HepG2 (cell line): Measurements from ENCODE around the gene THADA. TPM values are rescaled to one million over a fixed set of nuclear protein-coding genes. Genes with fewer than 3 reads are reported as not detected.
A peak's percentile ranks its signal among the peaks of the same experiment; 100 is the strongest.

Experiments used
- ATAC-seq: fragments of 200-7000 bp; cut with Tn5 transposase; 3 replicates; pipeline ENCODE4 v1.9.1; 2020; ENCODE audit warnings: mild to moderate bottlenecking, moderate library complexity
- BruUV-seq: library from RNA; stranded (reverse); fragments of 400-500 nt; replicated peaks from 2 replicates; lab custom pipeline; 2021; lab: Mats Ljungman, UMichigan
- CTCF ChIA-PET: fragments of 300-600 bp; formaldehyde crosslinking; extraction: SDS; loops from one replicate; lab custom pipeline; 2021; ENCODE audit warnings: low total read pairs, inconsistent platforms, low intra/inter-chr PET ratio; lab: Yijun Ruan, JAX
- POLR2A ChIA-PET: fragments of 350-600 bp; sonication (Branson Sonifier 250); formaldehyde crosslinking; loops from one replicate; lab custom pipeline; 2020; ENCODE audit warnings: antibody characterized with exemption, inconsistent platforms; lab: Yijun Ruan, JAX
- DNase-seq: peaks from one replicate; pipeline ENCODE4 v3.0.0-alpha.2; 2015; ENCODE audit warnings: low spot score
- FAIRE-seq: peaks from 3 replicates; lab custom pipeline; 2011; peaks lifted over from hg19 to GRCh38; lab: Jason Lieb, UNC
- H2AFZ ChIP-seq: one replicate; pipeline ENCODE4 v1.6.1; 2011; ENCODE audit warnings: low read length, inconsistent platforms
- H3K27ac ChIP-seq: fragments of 300-600 bp; 3 replicates; pipeline ENCODE4 v1.8.0; 2011; ENCODE audit warnings: mixed run types, mild to moderate bottlenecking, mixed read lengths, low read length, inconsistent platforms; ENCODE audit not compliant: insufficient read depth; ENCODE audit errors: extremely low read length
- H3K27me3 ChIP-seq, 2 experiments: fragments of 200-600 bp in 1 of 2; 2 replicates in 1 of 2; 3 replicates in 1 of 2; pipeline versions ENCODE4 v1.6.0 to v1.8.0; 2011; ENCODE audit warnings: low read length in 2 of 2, mild to moderate bottlenecking in 2 of 2, moderate library complexity in 2 of 2, inconsistent platforms in 1 of 2; ENCODE audit not compliant: insufficient read depth in 2 of 2, control insufficient read depth in 1 of 2
- H3K36me3 ChIP-seq, 2 experiments: fragments of 200-600 bp in 1 of 2; replicated peaks in 1 of 2; 2 replicates in 1 of 2; 3 replicates in 1 of 2; pipeline versions ENCODE4 v1.5.1 to v1.8.0; 2011; ENCODE audit warnings: low read length in 2 of 2, inconsistent platforms in 1 of 2; ENCODE audit not compliant: insufficient read depth in 2 of 2, control insufficient read depth in 1 of 2
- H3K4me1 ChIP-seq: 2 replicates; pipeline ENCODE4 v1.5.1; 2012; ENCODE audit warnings: low read length, inconsistent platforms; ENCODE audit not compliant: insufficient read depth
- H3K4me2 ChIP-seq: 2 replicates; pipeline ENCODE4 v1.6.0; 2011; ENCODE audit warnings: low read depth, low read length, inconsistent platforms
- H3K4me3 ChIP-seq, 3 experiments: fragments of 200-600 bp in 1 of 3; sonication (generic), shearing (Covaris generic) in 1 of 3; replicated peaks in 1 of 3; 2 replicates each; pipeline ENCODE4 v1.5.1; 2011 to 2016; ENCODE audit warnings: low read length in 3 of 3, inconsistent platforms in 2 of 3, low read depth in 2 of 3, mild to moderate bottlenecking in 2 of 3, control low read depth in 1 of 3, mixed read lengths in 1 of 3; ENCODE audit not compliant: insufficient read depth in 1 of 3
- H3K79me2 ChIP-seq: one replicate; pipeline ENCODE4 v1.6.1; 2011; ENCODE audit warnings: low read length, inconsistent platforms; ENCODE audit not compliant: insufficient read depth
- H3K9ac ChIP-seq: 2 replicates; pipeline ENCODE4 v1.6.0; 2011; ENCODE audit warnings: mild to moderate bottlenecking, low read depth, low read length, inconsistent platforms; ENCODE audit not compliant: insufficient read depth
- H3K9me3 ChIP-seq: 2 replicates; pipeline ENCODE4 v1.5.1; 2012; ENCODE audit warnings: mild to moderate bottlenecking, low read length
- H4K20me1 ChIP-seq: 2 replicates; pipeline ENCODE4 v1.6.0; 2011; ENCODE audit warnings: inconsistent platforms, mild to moderate bottlenecking, low read length, moderate library complexity; ENCODE audit not compliant: insufficient read depth
- AFF4 ChIP-seq: sonication (generic); formaldehyde crosslinking; IDR thresholded peaks from 2 replicates; pipeline ENCODE4 v1.4.0; 2020; ENCODE audit warnings: missing genetic modification reagents
- CTCF ChIP-seq: sonication (generic); formaldehyde crosslinking; IDR thresholded peaks from 2 replicates; pipeline ENCODE4 v1.5.0; 2020; ENCODE audit warnings: mild to moderate bottlenecking, missing genetic modification reagents, moderate library complexity
- DNMT1 ChIP-seq: sonication (generic); formaldehyde crosslinking; IDR thresholded peaks from 2 replicates; pipeline ENCODE4 v1.5.1; 2020; ENCODE audit warnings: mild to moderate bottlenecking, missing genetic modification reagents
- HNRNPL ChIP-seq: fragments of 200-400 bp; formaldehyde crosslinking; IDR thresholded peaks from 2 replicates; pipeline ENCODE4 v1.6.1; 2017; ENCODE audit warnings: mild to moderate bottlenecking, low read depth, low read length
- KAT7 ChIP-seq: IDR thresholded peaks from 2 replicates; pipeline ENCODE4 v1.6.1; 2018; ENCODE audit warnings: borderline replicate concordance, missing compliant biosample characterization
- PCBP2 ChIP-seq: fragments of 200-400 bp; formaldehyde crosslinking; optimal IDR thresholded peaks from 2 replicates; pipeline ENCODE3; 2018; ENCODE audit warnings: low read length, low read depth; ENCODE audit not compliant: poor library complexity, severe bottlenecking
- POLR2AphosphoS5 ChIP-seq: IDR thresholded peaks from 2 replicates; pipeline ENCODE4 v1.6.1; 2012; ENCODE audit warnings: low read depth, low read length
- RAD21 ChIP-seq: fragments of 450-650 bp; formaldehyde crosslinking; IDR thresholded peaks from 2 replicates; pipeline ENCODE4 v1.5.0; 2020; ENCODE audit warnings: mild to moderate bottlenecking
- SOX5 ChIP-seq: IDR thresholded peaks from 2 replicates; pipeline ENCODE4 v1.6.1; 2016; ENCODE audit warnings: borderline replicate concordance
- TGIF2 ChIP-seq: IDR thresholded peaks from 2 replicates; pipeline ENCODE4 v1.6.1; 2016; ENCODE audit warnings: control low read depth, missing compliant biosample characterization
- ZNF34 ChIP-seq: sonication (generic); formaldehyde crosslinking; IDR thresholded peaks from 2 replicates; pipeline ENCODE4 v1.4.0; 2020; ENCODE audit warnings: mild to moderate bottlenecking, missing genetic modification reagents, borderline replicate concordance
- ZNF569 ChIP-seq: sonication (generic); formaldehyde crosslinking; IDR thresholded peaks from 2 replicates; pipeline ENCODE4 v1.5.0; 2020; ENCODE audit warnings: mild to moderate bottlenecking, missing genetic modification reagents, moderate library complexity, borderline replicate concordance
- WGBS: methylation state at CpG from one replicate; pipeline ENCODE4 v1.1.6; 2017; ENCODE audit warnings: low lambda C conversion rate; 5-methylcytosine and 5-hydroxymethylcytosine counted together
- in situ Hi-C: cut with HindIII; loops from 2 replicates; pipeline ENCODE4 v1.10.0; 2017; ENCODE audit warnings: low pct_unique_long_range_greater_than_20kb; ENCODE audit not compliant: extremely low pct_ligation_motif_present
- intact Hi-C: fragments of 100-400 bp; cut with micrococcal nuclease; formaldehyde crosslinking; loops from one replicate; pipeline ENCODE4 v1.10.0; 2022; ENCODE audit not compliant: unreplicated experiment
- polyA plus RNA-seq, 8 experiments: library from polyadenylated mRNA; depleted of rRNA in 3 of 8; stranded (reverse) in 7 of 8; unstranded in 1 of 8; fragments of >200 nt; fragmentation: Illumina TruSeq in 4 of 8; extraction: Trizol in 4 of 8; gene quantifications; 2 replicates each; pipeline versions ENCODE4 v1.2.1 to v1.2.3, GENCODE V29; 2011 to 2016; ENCODE audit warnings: low read depth in 4 of 8, missing spikeins in 1 of 8, mixed read lengths in 1 of 8; ENCODE audit not compliant: insufficient read depth in 1 of 8
- total RNA-seq, 5 experiments: library from RNA; depleted of rRNA; stranded (reverse); fragments of >200 nt; fragmentation: Illumina TruSeq; extraction: Trizol; gene quantifications; 2 replicates each; pipeline ENCODE4 v1.2.3, GENCODE V29; 2016; ENCODE audit warnings: low read depth in 1 of 5
- TF ChIP-seq, protein P1 (sequence below): sonication (generic); formaldehyde crosslinking; conservative IDR thresholded peaks from 2 replicates; pipeline ENCODE4 v1.8.0; 2022; ENCODE audit warnings: low read depth, missing genetic modification reagents
- TF ChIP-seq, protein P2 (sequence below): sonication (generic); formaldehyde crosslinking; IDR thresholded peaks from 2 replicates; pipeline ENCODE4 v1.9.0; 2021; ENCODE audit warnings: missing genetic modification reagents, mild to moderate bottlenecking, borderline replicate concordance

Gene THADA
- total and polyA plus RNA-seq, 2 of the 13 experiments (the other 11 are each of a cell fraction or from before 2014, with no cell fraction given), result 12.7 to 21.7 TPM

DNA sequence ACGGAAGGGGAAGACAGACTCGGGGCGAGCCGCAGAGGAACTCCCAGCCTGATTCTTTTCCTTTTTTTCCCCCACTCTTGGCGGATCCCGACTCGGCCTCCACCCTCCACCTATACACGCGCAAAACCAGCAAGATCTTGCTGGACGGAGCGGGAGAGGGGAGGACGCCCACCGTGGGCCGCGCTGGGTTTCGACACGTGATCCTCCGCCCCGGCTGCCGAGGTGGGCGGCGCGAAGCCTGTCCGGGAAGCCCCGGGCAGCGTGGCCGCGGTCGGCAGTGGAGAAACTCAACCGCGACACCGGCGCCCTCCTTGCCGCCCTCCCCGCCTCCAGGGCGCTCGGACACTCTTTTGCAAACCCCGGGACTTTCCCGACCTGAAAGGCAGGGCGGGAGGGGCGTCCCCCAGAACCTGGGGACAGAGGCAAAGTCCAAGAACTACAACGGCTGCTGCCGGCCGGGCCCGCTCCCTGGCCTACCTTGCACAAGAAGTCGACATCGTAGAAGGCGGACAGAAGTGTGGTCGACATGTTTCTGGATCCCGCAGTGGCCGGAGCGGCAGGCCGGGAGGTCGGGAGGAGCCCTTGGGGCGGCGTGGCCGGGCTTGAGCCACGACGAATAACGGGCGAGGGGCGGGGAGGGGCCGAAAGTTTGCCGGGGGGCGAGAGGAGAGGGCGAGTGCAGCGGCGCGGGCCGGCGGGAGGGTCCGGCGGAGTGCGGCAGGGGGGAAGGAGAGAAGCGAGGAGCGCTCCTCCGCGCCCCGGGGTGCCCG is 369.9 kb downstream of the THADA start:
- POLR2A ChIA-PET, result interaction anchor here (0.7 to 13.7 kb wide), 82 partner anchors 7 to 433 kb away, joined by 3 to 324 read pairs (median 6); partner anchors contain the start of gene HAAO
- in situ Hi-C loops (loop anchor here (5.0 to 10.0 kb wide), 6 partner anchors 61 to 399 kb away; no protein-coding TSS in a partner anchor), intact Hi-C loops (loop anchor here (1.0 to 5.0 kb wide), 3 partner anchors 204 to 317 kb away; no protein-coding TSS in a partner anchor)
- Histone ChIP-seq H3K4me1 (peaks cover 54% of the 10 kb centered on the region), H2AFZ (no peak overlapping the region), H4K20me1 (peaks cover 39% of the 10 kb centered on the region), H3K9ac (peak overlapping the region; percentile 96), H3K9me3 (no peaks in the 10 kb centered on the region), H3K27me3 (no peaks in the 10 kb centered on the region; a peak in 1 of 5 replicates), H3K4me2 (peak overlapping the region; percentile 99), H3K4me3 (peak overlapping the region; percentile 80 to 97 (median 89)), H3K79me2 (peaks cover 54% of the 10 kb centered on the region), H3K36me3 (peaks cover 3 to 21% of the 10 kb centered on the region in 2 experiments), H3K27ac (peak overlapping the region; percentile 95)
- CTCF ChIA-PET, result interaction anchor here (1.8 to 4.9 kb wide), 2 partner anchors 56 to 95 kb away, joined by 6 to 34 read pairs; no protein-coding TSS in a partner anchor
- no peak for FAIRE-seq
- no TSS peak for BruUV-seq
- under 1% methylated on average over 64 of the region's 80 CpGs for WGBS
- DNase-seq, result peak; percentile 77
- ATAC-seq, result peak; percentile 16
- TF ChIP-seq ZNF569 (CRISPR knock-in tag) (no peak), RAD21 (CRISPR knock-in tag) (peak; percentile 45), PCBP2 (no peak), TGIF2 (CRISPR knock-in tag) (0 out of 2 replicates have a peak, but pooled peaks have one; percentile 59), ZNF34 (CRISPR knock-in tag) (no peak), SOX5 (CRISPR knock-in tag) (no peak), CTCF (CRISPR knock-in tag) (0 out of 2 replicates have a peak, but pooled peaks have one; percentile 5), KAT7 (peak; percentile 90), POLR2AphosphoS5 (peak; percentile 13; the same call in 1 of the 2 replicates), AFF4 (CRISPR knock-in tag) (peak; percentile 93), HNRNPL (peak; percentile 92), DNMT1 (no peak)
- TF ChIP-seq, protein P1, sequence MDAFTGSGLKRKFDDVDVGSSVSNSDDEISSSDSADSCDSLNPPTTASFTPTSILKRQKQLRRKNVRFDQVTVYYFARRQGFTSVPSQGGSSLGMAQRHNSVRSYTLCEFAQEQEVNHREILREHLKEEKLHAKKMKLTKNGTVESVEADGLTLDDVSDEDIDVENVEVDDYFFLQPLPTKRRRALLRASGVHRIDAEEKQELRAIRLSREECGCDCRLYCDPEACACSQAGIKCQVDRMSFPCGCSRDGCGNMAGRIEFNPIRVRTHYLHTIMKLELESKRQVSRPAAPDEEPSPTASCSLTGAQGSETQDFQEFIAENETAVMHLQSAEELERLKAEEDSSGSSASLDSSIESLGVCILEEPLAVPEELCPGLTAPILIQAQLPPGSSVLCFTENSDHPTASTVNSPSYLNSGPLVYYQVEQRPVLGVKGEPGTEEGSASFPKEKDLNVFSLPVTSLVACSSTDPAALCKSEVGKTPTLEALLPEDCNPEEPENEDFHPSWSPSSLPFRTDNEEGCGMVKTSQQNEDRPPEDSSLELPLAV (CRISPR knock-in tag), result 0 out of 2 replicates have a peak, but pooled peaks have one; percentile 5
- TF ChIP-seq, protein P2, sequence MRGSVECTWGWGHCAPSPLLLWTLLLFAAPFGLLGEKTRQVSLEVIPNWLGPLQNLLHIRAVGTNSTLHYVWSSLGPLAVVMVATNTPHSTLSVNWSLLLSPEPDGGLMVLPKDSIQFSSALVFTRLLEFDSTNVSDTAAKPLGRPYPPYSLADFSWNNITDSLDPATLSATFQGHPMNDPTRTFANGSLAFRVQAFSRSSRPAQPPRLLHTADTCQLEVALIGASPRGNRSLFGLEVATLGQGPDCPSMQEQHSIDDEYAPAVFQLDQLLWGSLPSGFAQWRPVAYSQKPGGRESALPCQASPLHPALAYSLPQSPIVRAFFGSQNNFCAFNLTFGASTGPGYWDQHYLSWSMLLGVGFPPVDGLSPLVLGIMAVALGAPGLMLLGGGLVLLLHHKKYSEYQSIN (CRISPR knock-in tag), result no peak
